Osteoblast (primary cell): ENCODE data around the gene WDR19. TPM values are rescaled to one million over a fixed set of nuclear protein-coding genes. Genes with fewer than 3 reads are reported as not detected.
"Not testable (repeated sequence)": the region's sequence is repeated elsewhere in the genome, so short reads cannot be mapped to it uniquely, and the experiment has no call there.

Experiments
- DNase-seq: peaks from one replicate; pipeline ENCODE4 v3.0.0; 2011; ENCODE audit warnings: low spot score, mixed read lengths; ENCODE audit not compliant: insufficient read length; ENCODE audit errors: missing footprints
- H2AFZ ChIP-seq: 2 replicates; pipeline ENCODE4 v1.6.0; 2011; ENCODE audit warnings: mild to moderate bottlenecking, low read length
- H3K27ac ChIP-seq: 2 replicates; pipeline ENCODE4 v1.5.1; 2011; ENCODE audit warnings: mild to moderate bottlenecking, low read depth, low read length, moderate library complexity
- H3K27me3 ChIP-seq: 2 replicates; pipeline ENCODE4 v1.6.0; 2012; ENCODE audit warnings: mild to moderate bottlenecking, control low read depth, inconsistent platforms, low read length, moderate library complexity; ENCODE audit not compliant: insufficient read depth
- H3K36me3 ChIP-seq: 2 replicates; pipeline ENCODE4 v1.5.1; 2011; ENCODE audit warnings: mild to moderate bottlenecking, low read length, control low read depth, moderate library complexity; ENCODE audit not compliant: insufficient read depth
- H3K4me1 ChIP-seq: 2 replicates; pipeline ENCODE4 v1.5.1; 2011; ENCODE audit warnings: mild to moderate bottlenecking, low read length, control low read depth, moderate library complexity; ENCODE audit not compliant: insufficient read depth
- H3K4me2 ChIP-seq: 2 replicates; pipeline ENCODE4 v1.6.0; 2011; ENCODE audit warnings: mild to moderate bottlenecking, low read length; ENCODE audit not compliant: insufficient read depth
- H3K4me3 ChIP-seq: fragments of 200-600 bp; sonication (generic); 3 replicates; pipeline ENCODE4 v1.5.1; 2012; ENCODE audit warnings: mild to moderate bottlenecking, low read length, inconsistent platforms; ENCODE audit not compliant: insufficient read depth
- H3K79me2 ChIP-seq: 2 replicates; pipeline ENCODE4 v1.6.0; 2012; ENCODE audit warnings: mild to moderate bottlenecking, low read length, control low read depth, inconsistent platforms; ENCODE audit not compliant: insufficient read depth
- H3K9me3 ChIP-seq: 2 replicates; pipeline ENCODE4 v1.5.1; 2011; ENCODE audit warnings: low read depth, low read length, control low read depth
- H4K20me1 ChIP-seq: 2 replicates; pipeline ENCODE4 v1.6.0; 2012; ENCODE audit warnings: mild to moderate bottlenecking, low read length, control low read depth; ENCODE audit not compliant: insufficient read depth
- total RNA-seq: library from RNA; depleted of rRNA; stranded (reverse); fragments of >200 nt; gene quantifications from 2 replicates; pipeline ENCODE4 v1.2.3, GENCODE V29; 2012
- TF ChIP-seq, protein P1 (sequence below): IDR thresholded peaks from 2 replicates; pipeline ENCODE4 v1.5.1; 2011; ENCODE audit warnings: mild to moderate bottlenecking, low read depth, low read length, moderate library complexity; ENCODE audit errors: extremely low read depth

Gene WDR19
- total RNA-seq, 1 donor: 47.0 TPM

GRCh38 chr4:39179681-39180080, 2.6 kb upstream of the WDR19 start:
- no peaks in the 10 kb centered on the region for H3K36me3 ChIP-seq
- TF ChIP-seq, protein P1, sequence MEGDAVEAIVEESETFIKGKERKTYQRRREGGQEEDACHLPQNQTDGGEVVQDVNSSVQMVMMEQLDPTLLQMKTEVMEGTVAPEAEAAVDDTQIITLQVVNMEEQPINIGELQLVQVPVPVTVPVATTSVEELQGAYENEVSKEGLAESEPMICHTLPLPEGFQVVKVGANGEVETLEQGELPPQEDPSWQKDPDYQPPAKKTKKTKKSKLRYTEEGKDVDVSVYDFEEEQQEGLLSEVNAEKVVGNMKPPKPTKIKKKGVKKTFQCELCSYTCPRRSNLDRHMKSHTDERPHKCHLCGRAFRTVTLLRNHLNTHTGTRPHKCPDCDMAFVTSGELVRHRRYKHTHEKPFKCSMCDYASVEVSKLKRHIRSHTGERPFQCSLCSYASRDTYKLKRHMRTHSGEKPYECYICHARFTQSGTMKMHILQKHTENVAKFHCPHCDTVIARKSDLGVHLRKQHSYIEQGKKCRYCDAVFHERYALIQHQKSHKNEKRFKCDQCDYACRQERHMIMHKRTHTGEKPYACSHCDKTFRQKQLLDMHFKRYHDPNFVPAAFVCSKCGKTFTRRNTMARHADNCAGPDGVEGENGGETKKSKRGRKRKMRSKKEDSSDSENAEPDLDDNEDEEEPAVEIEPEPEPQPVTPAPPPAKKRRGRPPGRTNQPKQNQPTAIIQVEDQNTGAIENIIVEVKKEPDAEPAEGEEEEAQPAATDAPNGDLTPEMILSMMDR: no peak
- no peak overlapping the region for H3K4me3 ChIP-seq
- no peaks in the 10 kb centered on the region for H4K20me1 ChIP-seq
- H3K79me2 ChIP-seq: peaks cover 9% of the 10 kb centered on the region
- H3K4me2 ChIP-seq: no peak overlapping the region
- peaks cover 8% of the 10 kb centered on the region for H3K4me1 ChIP-seq
- H3K27ac ChIP-seq: no peak overlapping the region
- DNase-seq: no peak
- no peak overlapping the region for H2AFZ ChIP-seq
- H3K27me3 ChIP-seq: peaks cover 10% of the 10 kb centered on the region
- no peaks in the 10 kb centered on the region for H3K9me3 ChIP-seq

DNA sequence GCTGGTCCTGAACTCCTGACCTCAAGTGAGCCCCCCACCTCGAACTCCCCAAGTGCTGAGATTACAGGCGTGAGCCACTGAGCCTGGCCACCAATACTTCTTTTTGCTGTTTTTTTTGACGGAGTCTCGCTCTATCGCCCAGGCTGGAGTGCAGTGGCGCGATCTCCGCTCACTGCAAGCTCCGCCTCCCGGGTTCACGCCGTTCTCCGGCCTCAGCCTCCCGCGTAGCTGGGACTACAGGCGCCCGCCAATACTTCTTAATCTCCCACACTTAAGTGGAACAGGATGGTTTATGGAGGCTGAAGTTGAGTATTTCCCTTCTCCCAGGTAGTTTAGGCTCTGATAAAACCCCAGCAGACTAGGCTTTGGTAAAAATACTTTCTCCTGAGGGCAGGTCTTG, 1.7 kb upstream of the WDR19 start:
- not testable (repeated sequence) for H3K4me3 ChIP-seq, H4K20me1 ChIP-seq, H3K36me3 ChIP-seq, H3K4me1 ChIP-seq, H3K27ac ChIP-seq, H3K27me3 ChIP-seq, H3K4me2 ChIP-seq, DNase-seq, H2AFZ ChIP-seq, H3K79me2 ChIP-seq, H3K9me3 ChIP-seq

GRCh38 chr4:39181520-39181904, 817 bp upstream of the WDR19 start:
- TF ChIP-seq, protein P1: no peak
- peaks cover 9% of the 10 kb centered on the region for H3K79me2 ChIP-seq
- no peaks in the 10 kb centered on the region for H4K20me1 ChIP-seq
- H3K9me3 ChIP-seq: no peaks in the 10 kb centered on the region
- DNase-seq: no peak
- peaks cover 8% of the 10 kb centered on the region for H3K4me1 ChIP-seq
- H3K4me3 ChIP-seq: peak overlapping the region; percentile 99
- H3K27ac ChIP-seq: peak overlapping the region; percentile 71
- peak overlapping the region; percentile 93 for H2AFZ ChIP-seq
- H3K36me3 ChIP-seq: peaks cover 4% of the 10 kb centered on the region
- peak overlapping the region; percentile 99 for H3K4me2 ChIP-seq
- H3K27me3 ChIP-seq: peaks cover 4% of the 10 kb centered on the region

DNA sequence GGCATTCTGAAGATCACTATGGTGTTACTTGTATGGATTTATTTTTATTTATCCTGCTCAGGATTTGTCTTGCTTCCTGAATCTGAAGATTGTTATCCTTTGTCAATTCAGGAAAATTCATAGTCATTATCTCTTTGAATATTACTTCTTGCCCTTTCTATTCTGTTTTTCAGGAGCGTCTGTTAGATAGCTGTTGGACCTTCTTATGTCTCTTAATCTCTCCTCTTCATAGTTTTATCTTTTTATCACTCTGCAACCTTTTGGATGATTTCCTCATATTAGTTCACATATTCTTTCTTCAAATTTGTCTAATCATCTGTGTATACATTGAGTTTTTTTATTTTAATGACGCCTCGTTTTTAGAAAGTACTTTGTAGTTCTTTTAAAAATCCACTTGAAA, 19.6 kb downstream of the WDR19 start:
- DNase-seq: no peak
- Histone ChIP-seq H3K79me2 (no peaks in the 10 kb centered on the region), H3K4me3 (no peak overlapping the region), H3K9me3 (no peaks in the 10 kb centered on the region), H3K27ac (no peak overlapping the region), H2AFZ (no peak overlapping the region), H3K4me2 (no peak overlapping the region), H3K4me1 (no peaks in the 10 kb centered on the region), H3K36me3 (peaks cover 4% of the 10 kb centered on the region), H4K20me1 (no peaks in the 10 kb centered on the region), H3K27me3 (no peaks in the 10 kb centered on the region)
- TF ChIP-seq, protein P1: no peak

DNA sequence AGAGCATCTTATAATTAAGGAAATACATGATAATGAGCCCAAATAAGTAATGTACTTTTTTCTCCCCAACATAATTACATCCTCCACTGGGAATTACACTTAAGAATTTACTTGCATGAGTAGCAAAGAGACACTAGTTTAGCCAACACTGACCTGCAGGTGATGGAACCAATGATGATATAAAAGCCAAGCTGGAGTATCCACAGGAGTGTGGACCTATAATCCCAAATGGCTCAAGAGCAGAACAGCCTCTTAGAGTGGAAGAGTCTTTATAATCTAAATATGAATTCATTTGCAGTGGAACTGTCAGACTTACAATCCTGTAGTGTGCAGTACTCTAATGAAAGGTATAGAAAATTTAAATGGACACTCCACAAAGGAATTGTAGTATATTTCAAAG, 22.2 kb downstream of the WDR19 start:
- Histone ChIP-seq H4K20me1 (no peaks in the 10 kb centered on the region), H3K4me2 (no peak overlapping the region), H3K36me3 (peaks cover 9% of the 10 kb centered on the region), H3K4me1 (no peaks in the 10 kb centered on the region), H3K9me3 (no peaks in the 10 kb centered on the region), H2AFZ (no peak overlapping the region), H3K79me2 (no peaks in the 10 kb centered on the region), H3K27ac (no peak overlapping the region), H3K4me3 (no peak overlapping the region), H3K27me3 (no peaks in the 10 kb centered on the region)
- TF ChIP-seq, protein P1: no peak
- DNase-seq: no peak
